Fibroblast of skin of left biceps (primary cell): Measurements from ENCODE around the gene ZNF319.
"Not testable (repeated sequence)": the region's sequence is repeated elsewhere in the genome, so short reads cannot be mapped to it uniquely, and the experiment has no call there.

Experiments used
- DNase-seq, 2 experiments: peaks; one replicate each; pipeline ENCODE4 v3.0.0-alpha.2; 2013; ENCODE audit warnings: low read depth in 2 of 2

Gene ZNF319

GRCh38 chr16:57997528-57998265 lies 2.8 kb downstream of the ZNF319 start:
- DNase-seq: no peak

DNA sequence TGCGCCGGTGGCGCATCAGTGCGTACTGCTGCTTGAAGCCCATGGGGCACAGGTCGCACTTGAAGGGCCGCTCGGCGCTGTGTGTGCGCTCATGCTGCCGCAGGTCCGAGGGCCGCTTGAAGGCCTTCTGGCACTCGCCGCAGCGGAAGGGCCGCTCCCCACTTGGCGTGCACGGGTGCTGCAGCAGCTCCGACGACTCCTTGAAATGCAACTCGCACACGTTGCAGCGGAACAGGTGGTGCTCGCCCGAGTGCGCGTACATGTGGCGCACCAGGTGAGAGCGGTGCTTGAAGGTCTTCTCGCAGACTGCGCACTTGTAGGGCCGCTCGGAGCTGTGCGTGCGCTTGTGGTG lies 3.3 kb downstream of the ZNF319 start:
- no peak for DNase-seq

DNA sequence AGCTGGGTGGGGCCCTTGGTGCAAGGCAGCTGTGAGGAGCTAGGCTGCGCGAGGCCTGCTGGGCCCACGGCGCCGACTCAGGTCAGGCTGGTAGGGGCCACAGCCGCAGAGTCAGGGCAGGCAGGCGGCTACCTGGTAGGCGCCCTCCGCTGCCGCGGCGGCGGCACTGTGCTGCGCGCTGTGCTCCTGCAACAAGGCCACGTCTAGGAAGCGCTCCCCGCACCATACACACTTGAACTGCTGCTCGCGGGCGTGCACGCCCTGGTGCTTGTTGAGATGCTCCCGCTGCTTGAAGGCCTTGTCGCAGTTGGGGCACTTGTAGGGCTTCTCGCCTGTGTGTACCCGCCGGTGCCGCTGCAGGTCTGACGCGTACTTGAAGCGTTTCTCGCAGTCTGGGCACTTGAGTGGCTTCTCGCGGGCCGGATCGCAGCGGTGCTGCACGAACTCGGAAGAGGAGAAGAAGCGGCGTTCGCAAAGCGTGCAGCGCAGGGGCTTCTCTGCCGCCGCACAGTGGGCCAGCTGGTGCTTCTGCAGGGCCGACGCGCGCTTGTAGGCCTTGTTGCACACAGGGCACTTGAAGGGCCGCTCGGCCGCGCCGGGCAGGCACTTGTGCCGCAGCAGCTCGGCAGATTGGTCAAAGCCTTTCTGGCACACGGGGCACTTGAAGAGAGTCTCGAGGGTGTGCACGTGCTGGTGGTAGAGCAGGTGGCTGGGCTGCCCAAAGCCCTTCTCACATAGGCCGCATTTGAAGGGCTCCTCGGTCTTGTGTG lies 3.9 kb downstream of the ZNF319 start:
- no peak for DNase-seq

DNA sequence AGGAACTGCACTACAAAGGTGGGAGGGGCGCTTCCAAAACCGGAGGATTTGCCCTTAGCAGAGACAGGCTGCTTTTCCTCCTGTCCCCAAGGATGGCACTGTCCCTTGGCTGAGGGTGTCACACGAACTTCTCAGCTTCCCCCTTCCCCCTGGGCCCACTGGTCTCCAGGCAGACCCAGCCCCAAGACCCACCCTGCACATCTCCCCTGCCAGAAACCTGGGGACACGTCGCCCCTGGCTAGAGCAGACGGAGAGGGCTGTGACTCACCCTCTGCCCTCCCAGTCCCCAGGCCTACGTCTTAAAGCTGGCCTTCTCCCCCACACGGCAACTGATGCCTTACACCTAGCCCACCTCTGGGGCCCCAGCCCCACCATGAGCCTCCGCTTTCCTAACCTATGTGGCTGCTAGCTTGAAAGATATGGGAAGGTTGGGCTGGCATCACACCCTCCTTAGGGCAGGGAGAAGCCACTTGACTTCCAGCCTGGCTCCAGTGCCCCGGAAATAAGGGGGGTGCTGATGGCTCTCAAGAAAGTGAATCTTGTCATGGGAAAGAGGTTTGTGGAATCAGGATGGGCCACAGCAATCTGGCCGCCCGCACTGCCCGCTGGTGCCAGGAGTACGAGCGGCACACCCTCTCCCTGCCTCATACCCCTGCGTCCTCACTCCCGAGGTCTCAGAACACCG lies 4.6 kb downstream of the ZNF319 start:
- no peak for DNase-seq

DNA sequence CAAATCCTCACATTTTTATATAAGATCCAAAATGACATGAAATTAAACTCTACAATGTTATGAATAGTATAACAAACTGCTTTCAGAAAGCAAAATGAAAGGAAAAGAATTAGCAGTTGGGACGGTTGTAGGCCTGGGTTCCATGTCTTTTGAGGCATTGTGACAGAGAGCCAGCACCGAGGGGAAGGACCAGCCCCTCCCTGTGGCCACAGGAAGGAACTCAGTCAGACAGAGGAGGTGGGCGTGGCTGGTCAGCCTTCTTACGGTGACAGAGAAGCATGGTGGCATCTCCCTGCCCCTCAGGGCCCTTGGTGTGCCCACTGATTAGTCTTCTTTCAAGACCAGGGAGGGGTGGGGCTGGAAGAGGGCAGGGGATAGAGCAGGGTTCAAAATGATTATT lies 5.7 kb downstream of the ZNF319 start:
- DNase-seq: no peak

- DNase-seq: no peak
Measured at GRCh38 chr16:57994361-57994760, 6.1 kb downstream of the ZNF319 start.

- no peak for DNase-seq
Measured at GRCh38 chr16:57993897-57994296, 6.6 kb downstream of the ZNF319 start.

GRCh38 chr16:57993438-57993837 lies 7.0 kb downstream of the ZNF319 start:
- no peak for DNase-seq

GRCh38 chr16:57992084-57992483 lies 8.4 kb downstream of the ZNF319 start:
- no peak for DNase-seq

DNA sequence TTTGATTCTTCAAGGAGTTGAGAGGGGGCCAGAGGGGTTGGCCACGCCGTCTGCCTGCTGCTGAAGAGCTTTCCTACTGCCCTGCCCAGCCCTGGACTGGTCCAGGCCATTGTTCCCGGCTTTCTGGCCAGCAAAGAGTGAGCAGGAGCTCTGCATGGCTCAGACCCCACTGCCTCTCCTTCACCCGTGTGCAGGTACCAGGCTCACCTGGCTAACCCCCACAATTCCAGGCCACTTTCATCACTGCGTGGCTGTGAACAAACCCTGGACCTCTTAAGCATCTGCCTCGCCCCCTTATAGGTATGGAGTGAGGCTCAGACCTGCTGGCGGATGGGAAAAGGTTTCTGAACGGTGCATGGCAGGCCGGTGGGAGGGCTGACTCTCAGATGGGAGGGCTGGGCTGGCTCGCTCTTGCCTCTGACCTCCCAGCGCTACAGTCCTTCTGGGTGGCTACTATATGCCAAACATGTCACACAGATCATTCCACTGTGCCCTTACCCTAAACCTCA lies 8.9 kb downstream of the ZNF319 start:
- no peak for DNase-seq

- no peak for DNase-seq
Measured at GRCh38 chr16:57988929-57989328, 11.5 kb downstream of the ZNF319 start.

- no peak for DNase-seq
Measured at GRCh38 chr16:57987441-57988177, 12.9 kb downstream of the ZNF319 start.

GRCh38 chr16:57986196-57986595 lies 14.3 kb downstream of the ZNF319 start:
- no peak for DNase-seq

GRCh38 chr16:57985204-57986181 lies 15.0 kb downstream of the ZNF319 start:
- no peak for DNase-seq

GRCh38 chr16:57984443-57985203 lies 15.8 kb downstream of the ZNF319 start:
- peak; percentile 43 to 49 for DNase-seq

- DNase-seq: no peak
Measured at GRCh38 chr16:57982385-57982784, 18.1 kb downstream of the ZNF319 start.

GRCh38 chr16:57981636-57982035 lies 18.8 kb downstream of the ZNF319 start:
- no peak for DNase-seq

- no peak for DNase-seq
Measured at GRCh38 chr16:57979006-57979585, 21.4 kb downstream of the ZNF319 start.

DNA sequence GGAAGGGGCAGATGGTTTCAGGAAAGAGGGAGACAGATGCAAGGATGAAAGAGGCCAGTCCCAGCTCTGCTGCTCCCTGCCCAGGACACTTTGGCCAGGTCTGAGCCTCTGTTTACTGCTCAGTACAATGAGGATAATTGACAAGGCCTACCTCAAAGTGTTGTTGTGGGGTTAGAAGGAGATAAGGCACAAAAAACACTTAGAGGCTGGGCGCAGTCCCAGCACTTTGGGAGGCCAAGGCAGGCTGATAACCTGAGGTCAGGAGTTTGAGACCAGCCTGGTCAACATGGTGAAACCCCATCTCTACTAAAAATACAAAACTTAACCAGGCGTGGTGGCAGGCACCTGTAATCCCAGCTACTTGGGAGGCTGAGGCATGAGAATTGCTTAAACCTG lies 22.4 kb downstream of the ZNF319 start:
- DNase-seq: not testable (repeated sequence)
